Right atrium auricular region (tissue), 2 donors: ENCODE measurements around the gene USP48. TPM values are rescaled to one million over a fixed set of nuclear protein-coding genes. Genes with fewer than 3 reads are reported as not detected.
A peak's percentile ranks its signal among the peaks of the same experiment; 100 is the strongest.

Experiments
- DNase-seq: peaks from one replicate; pipeline ENCODE4 v3.0.0-alpha.2; 2019; ENCODE audit warnings: low spot score
- H3K27ac ChIP-seq, 2 donors: fragments of 200-600 bp; sonication (generic); 1 replicate in 1 of 2; 2 replicates in 1 of 2; pipeline ENCODE4 v1.5.1; 2016 to 2019
- H3K27me3 ChIP-seq, 2 donors: fragments of 200-600 bp; sonication (generic); one replicate each; pipeline versions ENCODE4 v1.5.1 to v1.6.0; 2017 to 2019
- H3K36me3 ChIP-seq: fragments of 200-600 bp; sonication (generic); one replicate; pipeline ENCODE4 v1.5.1; 2016
- H3K4me1 ChIP-seq, 2 donors: fragments of 200-600 bp; sonication (generic); one replicate each; pipeline versions ENCODE4 v1.5.1 to v1.6.0; 2017 to 2019
- H3K4me3 ChIP-seq, 2 donors: fragments of 200-600 bp; sonication (generic); 1 replicate in 1 of 2; 2 replicates in 1 of 2; pipeline ENCODE4 v1.5.1; 2017 to 2019; ENCODE audit warnings: mild to moderate bottlenecking in 1 of 2, moderate library complexity in 1 of 2
- H3K9me3 ChIP-seq, 2 donors: fragments of 200-600 bp; sonication (generic); one replicate each; pipeline ENCODE4 v1.5.1; 2019
- CTCF ChIP-seq, 2 donors: fragments of 200-600 bp; sonication (generic); IDR thresholded peaks; one replicate each; pipeline ENCODE4 v1.5.1; 2019; ENCODE audit warnings: antibody characterized with exemption in 2 of 2
- total RNA-seq, 2 donors: library from RNA; depleted of rRNA; stranded (reverse); fragments of >200 nt; gene quantifications; one replicate each; pipeline ENCODE4 v1.1.0, GENCODE V29; 2016

The USP48 gene
- total RNA-seq, 2 donors from 2014 or later = 24.1 to 31.0 TPM

GRCh38 chr1:21639594-21640041, 143.3 kb downstream of the USP48 start:
- DNase-seq = no peak
- Histone ChIP-seq H3K9me3 (no peaks in the 10 kb centered on the region), H3K27ac (peak overlapping the region; percentile 56 to 59), H3K27me3 (no peaks in the 10 kb centered on the region), H3K36me3 (no peaks in the 10 kb centered on the region), H3K4me1 (peaks cover 0 to 12% of the 10 kb centered on the region in 2 donors), H3K4me3 (no peak overlapping the region)
- no peak for TF ChIP-seq CTCF (IDR thresholded peaks at IDR 0.05)

GRCh38 chr1:21638531-21639341, 144.2 kb downstream of the USP48 start:
- Histone ChIP-seq H3K9me3 (no peaks in the 10 kb centered on the region), H3K27me3 (no peaks in the 10 kb centered on the region), H3K4me3 (no peak overlapping the region), H3K27ac (peak overlapping the region; percentile 56 to 59), H3K36me3 (no peaks in the 10 kb centered on the region), H3K4me1 (peaks cover 0 to 12% of the 10 kb centered on the region in 2 donors)
- peak; percentile 64 for DNase-seq
- no peak for TF ChIP-seq CTCF (IDR thresholded peaks at IDR 0.05)

- Histone ChIP-seq H3K4me1 (peaks cover 0 to 12% of the 10 kb centered on the region in 2 donors), H3K9me3 (no peaks in the 10 kb centered on the region), H3K27me3 (no peaks in the 10 kb centered on the region), H3K36me3 (no peaks in the 10 kb centered on the region), H3K4me3 (no peak overlapping the region), H3K27ac (no peak overlapping the region)
- DNase-seq = no peak
- TF ChIP-seq CTCF (IDR thresholded peaks at IDR 0.05) = no peak
Observed at GRCh38 chr1:21637514-21637913, 145.4 kb downstream of the USP48 start.

- Histone ChIP-seq H3K9me3 (no peaks in the 10 kb centered on the region), H3K36me3 (no peaks in the 10 kb centered on the region), H3K4me1 (peaks cover 0 to 12% of the 10 kb centered on the region in 2 donors), H3K27ac (no peak overlapping the region), H3K27me3 (no peaks in the 10 kb centered on the region), H3K4me3 (no peak overlapping the region)
- no peak for TF ChIP-seq CTCF (IDR thresholded peaks at IDR 0.05)
- no peak for DNase-seq
Observed at GRCh38 chr1:21636029-21636428, 146.9 kb downstream of the USP48 start.

- no peaks in the 10 kb centered on the region for H3K36me3 ChIP-seq
- H3K4me3 ChIP-seq = no peak overlapping the region
- TF ChIP-seq CTCF (IDR thresholded peaks at IDR 0.05) = no peak
- DNase-seq = no peak
- peaks cover 0 to 12% of the 10 kb centered on the region in 2 donors for H3K4me1 ChIP-seq
- H3K9me3 ChIP-seq = no peaks in the 10 kb centered on the region
- no peak overlapping the region for H3K27ac ChIP-seq
- H3K27me3 ChIP-seq = no peaks in the 10 kb centered on the region
Observed at GRCh38 chr1:21634806-21635535, 148.0 kb downstream of the USP48 start.
